GM12878 (cell line): Measurements from ENCODE around the gene SURF6. TPM values are rescaled to one million over a fixed set of nuclear protein-coding genes. Genes with fewer than 3 reads are reported as not detected.

Experiments used
- IKZF2 ChIP-seq, 2 experiments: fragments of 450-650 bp; IDR thresholded peaks; 2 replicates each; pipeline ENCODE4 v1.6.1; 2017; ENCODE audit warnings: mild to moderate bottlenecking in 2 of 2, moderate library complexity in 2 of 2
- IRF3 ChIP-seq: fragments of 450-650 bp; IDR thresholded peaks from 2 replicates; pipeline ENCODE4 v1.6.1; 2014; ENCODE audit warnings: mild to moderate bottlenecking
- NFXL1 ChIP-seq: fragments of 450-650 bp; IDR thresholded peaks from 2 replicates; pipeline ENCODE4 v1.6.1; 2017; ENCODE audit warnings: antibody characterized with exemption, mild to moderate bottlenecking, borderline replicate concordance
- POU2F2 ChIP-seq: IDR thresholded peaks from 3 replicates; pipeline ENCODE4 v1.6.1; 2011; ENCODE audit warnings: low read depth, mild to moderate bottlenecking, low read length, borderline replicate concordance
- RB1 ChIP-seq: fragments of 450-650 bp; formaldehyde crosslinking; IDR thresholded peaks from 2 replicates; pipeline ENCODE4 v1.6.1; 2017; ENCODE audit warnings: mild to moderate bottlenecking, borderline replicate concordance
- RELB ChIP-seq: fragments of 450-650 bp; IDR thresholded peaks from 2 replicates; pipeline ENCODE4 v1.6.1; 2017; ENCODE audit warnings: low read depth, mild to moderate bottlenecking, moderate library complexity
- RFX5 ChIP-seq: IDR thresholded peaks from 2 replicates; pipeline ENCODE4 v1.6.1; 2011; ENCODE audit warnings: low read depth, low read length, improper control_type of control experiment
- SMAD1 ChIP-seq: fragments of 450-650 bp; IDR thresholded peaks from 2 replicates; pipeline ENCODE4 v1.6.1; 2018; ENCODE audit warnings: mild to moderate bottlenecking, low read depth; ENCODE audit not compliant: partially characterized antibody
- TCF12 ChIP-seq: IDR thresholded peaks from 2 replicates; pipeline ENCODE4 v1.6.1; 2011; ENCODE audit warnings: low read depth, mild to moderate bottlenecking, low read length
- polyA plus RNA-seq, 11 experiments: library from polyadenylated mRNA; depleted of rRNA in 4 of 11; unstranded in 6 of 11; stranded (reverse) in 5 of 11; fragments of >200 nt; fragmentation: Nextera tagmentation in 4 of 11; fragmentation: Illumina TruSeq in 1 of 11; extraction: Ambion mirVana in 4 of 11; extraction: Trizol in 1 of 11; gene quantifications; 1 replicate in 1 of 11; 2 replicates in 10 of 11; pipeline versions ENCODE4 v1.2.1 to v1.2.3, GENCODE V29; 2011 to 2016; ENCODE audit warnings: inconsistent platforms in 2 of 11, missing spikeins in 2 of 11, low read depth in 1 of 11
- total RNA-seq, 4 experiments: library from RNA; depleted of rRNA in 3 of 4; stranded (reverse); fragments of >200 nt in 3 of 4; fragmentation: Illumina TruSeq in 1 of 4; extraction: Trizol in 1 of 4; gene quantifications; 2 replicates each; pipeline versions ENCODE4 v1.2.1 to v1.2.3, GENCODE V29; 2013 to 2021
- TF ChIP-seq, protein P1 (sequence below): IDR thresholded peaks from 2 replicates; pipeline ENCODE4 v1.6.1; 2012; ENCODE audit warnings: improper control_type of control experiment, low read depth, low read length; ENCODE audit not compliant: insufficient replicate concordance

The SURF6 gene
- total and polyA plus RNA-seq, 10 of the 15 experiments (the other 5 are each of a cell fraction or from before 2014, with no cell fraction given) = 2.2 to 27.2 (median 15.1) TPM

- TF ChIP-seq, protein P1, sequence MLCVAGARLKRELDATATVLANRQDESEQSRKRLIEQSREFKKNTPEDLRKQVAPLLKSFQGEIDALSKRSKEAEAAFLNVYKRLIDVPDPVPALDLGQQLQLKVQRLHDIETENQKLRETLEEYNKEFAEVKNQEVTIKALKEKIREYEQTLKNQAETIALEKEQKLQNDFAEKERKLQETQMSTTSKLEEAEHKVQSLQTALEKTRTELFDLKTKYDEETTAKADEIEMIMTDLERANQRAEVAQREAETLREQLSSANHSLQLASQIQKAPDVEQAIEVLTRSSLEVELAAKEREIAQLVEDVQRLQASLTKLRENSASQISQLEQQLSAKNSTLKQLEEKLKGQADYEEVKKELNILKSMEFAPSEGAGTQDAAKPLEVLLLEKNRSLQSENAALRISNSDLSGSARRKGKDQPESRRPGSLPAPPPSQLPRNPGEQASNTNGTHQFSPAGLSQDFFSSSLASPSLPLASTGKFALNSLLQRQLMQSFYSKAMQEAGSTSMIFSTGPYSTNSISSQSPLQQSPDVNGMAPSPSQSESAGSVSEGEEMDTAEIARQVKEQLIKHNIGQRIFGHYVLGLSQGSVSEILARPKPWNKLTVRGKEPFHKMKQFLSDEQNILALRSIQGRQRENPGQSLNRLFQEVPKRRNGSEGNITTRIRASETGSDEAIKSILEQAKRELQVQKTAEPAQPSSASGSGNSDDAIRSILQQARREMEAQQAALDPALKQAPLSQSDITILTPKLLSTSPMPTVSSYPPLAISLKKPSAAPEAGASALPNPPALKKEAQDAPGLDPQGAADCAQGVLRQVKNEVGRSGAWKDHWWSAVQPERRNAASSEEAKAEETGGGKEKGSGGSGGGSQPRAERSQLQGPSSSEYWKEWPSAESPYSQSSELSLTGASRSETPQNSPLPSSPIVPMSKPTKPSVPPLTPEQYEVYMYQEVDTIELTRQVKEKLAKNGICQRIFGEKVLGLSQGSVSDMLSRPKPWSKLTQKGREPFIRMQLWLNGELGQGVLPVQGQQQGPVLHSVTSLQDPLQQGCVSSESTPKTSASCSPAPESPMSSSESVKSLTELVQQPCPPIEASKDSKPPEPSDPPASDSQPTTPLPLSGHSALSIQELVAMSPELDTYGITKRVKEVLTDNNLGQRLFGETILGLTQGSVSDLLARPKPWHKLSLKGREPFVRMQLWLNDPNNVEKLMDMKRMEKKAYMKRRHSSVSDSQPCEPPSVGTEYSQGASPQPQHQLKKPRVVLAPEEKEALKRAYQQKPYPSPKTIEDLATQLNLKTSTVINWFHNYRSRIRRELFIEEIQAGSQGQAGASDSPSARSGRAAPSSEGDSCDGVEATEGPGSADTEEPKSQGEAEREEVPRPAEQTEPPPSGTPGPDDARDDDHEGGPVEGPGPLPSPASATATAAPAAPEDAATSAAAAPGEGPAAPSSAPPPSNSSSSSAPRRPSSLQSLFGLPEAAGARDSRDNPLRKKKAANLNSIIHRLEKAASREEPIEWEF = no peak
- TF ChIP-seq SMAD1 (no peak), IRF3 (no peak), TCF12 (no peak), IKZF2 (IDR thresholded peaks at IDR 0.05) (no peak), POU2F2 (no peak), NFXL1 (no peak), RB1 (no peak), RELB (no peak), RFX5 (no peak)
Observed at GRCh38 chr9:133323211-133323610, 12.8 kb downstream of the SURF6 start (continued).
